Measurements from ENCODE around the gene WNT11.

DNA sequence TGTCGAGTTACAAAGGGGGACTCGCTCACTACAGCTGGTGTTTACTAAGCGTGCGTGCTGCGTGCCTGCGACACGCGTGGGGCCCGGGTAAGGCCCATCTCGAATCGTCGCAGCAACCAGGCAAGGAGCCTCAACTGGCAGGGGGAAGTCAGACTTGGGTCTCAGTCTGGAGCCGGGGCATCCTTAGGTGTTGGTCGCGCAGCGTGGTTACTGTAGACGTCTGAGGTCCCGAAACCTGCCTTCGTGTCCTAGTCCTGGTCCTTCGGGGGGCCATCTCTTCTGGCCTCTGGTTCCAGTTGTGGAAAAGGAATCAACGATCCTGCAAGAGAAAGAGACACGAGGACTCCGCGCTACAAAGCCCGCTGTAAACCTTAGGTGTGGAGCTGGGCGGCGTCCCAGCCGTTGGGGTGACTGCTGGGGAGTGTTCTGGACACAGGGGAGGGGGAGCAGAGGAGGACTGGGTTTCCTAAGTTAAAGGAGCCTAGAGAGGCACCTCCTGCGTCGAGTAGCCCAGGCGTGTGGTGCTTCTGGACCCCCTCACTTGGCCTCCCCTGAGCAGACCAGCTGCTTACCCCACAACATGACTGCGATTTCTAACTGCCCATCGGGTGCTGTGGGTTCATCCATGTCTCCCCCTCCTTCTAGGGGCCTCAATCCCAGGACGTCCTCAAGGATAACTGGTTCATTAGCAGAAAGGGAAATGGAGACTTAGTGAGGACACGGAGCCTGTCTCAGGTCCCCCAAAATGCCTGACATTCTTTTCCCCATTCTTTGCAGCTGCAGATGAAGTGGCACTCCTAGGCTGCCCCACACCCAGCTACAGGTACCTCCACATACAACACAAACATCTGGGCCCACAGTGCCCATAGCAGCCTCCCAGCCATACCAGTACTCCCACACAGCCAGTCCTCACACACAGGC lies 4.9 kb upstream of the WNT11 start:
- no peak for TF ChIP-seq YY1 (IDR thresholded peaks at IDR 0.05; ENCODE audit: insufficient read depth, insufficient read length)
- no peak for TF ChIP-seq ZNF274 (IDR thresholded peaks at IDR 0.05; ENCODE audit: low read depth, low read length)
